Esophagus squamous epithelium (tissue), 5 donors: ENCODE measurements around the gene ANO3. TPM values are rescaled to one million over a fixed set of nuclear protein-coding genes. Genes with fewer than 3 reads are reported as not detected.
A peak's percentile ranks its signal among the peaks of the same experiment; 100 is the strongest.

ENCODE experiments used
- DNase-seq: peaks from one replicate; lab custom pipeline; 2025; lab: John Stamatoyannopoulos, UW
- H3K27ac ChIP-seq, 4 donors: fragments of 200-600 bp; sonication (generic); one replicate each; pipeline ENCODE4 v1.5.1; 2016 to 2019; ENCODE audit warnings: mild to moderate bottlenecking in 1 of 4
- H3K27me3 ChIP-seq, 4 donors: fragments of 200-600 bp; sonication (generic); 1 replicate in 3 of 4; 2 replicates in 1 of 4; pipeline versions ENCODE4 v1.5.1 to v1.6.0; 2017 to 2021; ENCODE audit warnings: antibody characterized with exemption in 1 of 4
- H3K36me3 ChIP-seq, 3 donors: fragments of 200-600 bp; sonication (generic); one replicate each; pipeline ENCODE4 v1.5.1; 2016 to 2019
- H3K4me1 ChIP-seq, 3 donors: fragments of 200-600 bp; sonication (generic); one replicate each; pipeline ENCODE4 v1.5.1; 2017 to 2019
- H3K4me3 ChIP-seq, 4 donors: fragments of 200-600 bp; sonication (generic); 1 replicate in 3 of 4; 2 replicates in 1 of 4; pipeline ENCODE4 v1.5.1; 2016 to 2019; ENCODE audit warnings: mild to moderate bottlenecking in 2 of 4, moderate library complexity in 1 of 4
- H3K9me3 ChIP-seq, 3 donors: fragments of 200-600 bp; sonication (generic); one replicate each; pipeline ENCODE4 v1.5.1; 2016 to 2019
- CTCF ChIP-seq, 6 experiments: fragments of 450-650 bp in 4 of 6; fragments of 200-600 bp in 2 of 6; sonication (generic) in 2 of 6; IDR thresholded peaks; one replicate each; pipeline ENCODE4 v1.5.1; 2016 to 2019; ENCODE audit warnings: antibody characterized with exemption in 6 of 6, mild to moderate bottlenecking in 4 of 6, moderate library complexity in 4 of 6
- POLR2A ChIP-seq, 4 donors: fragments of 450-650 bp; IDR thresholded peaks; one replicate each; pipeline ENCODE4 v1.6.1; 2017; ENCODE audit warnings: antibody characterized with exemption in 4 of 4, mild to moderate bottlenecking in 4 of 4, moderate library complexity in 3 of 4
- WGBS, 2 donors: methylation state at CpG; one replicate each; pipeline ENCODE4 v1.1.5; 2018; 5-methylcytosine and 5-hydroxymethylcytosine counted together
- intact Hi-C: fragments of 100-400 bp; cut with DNase I; formaldehyde crosslinking; loops from one replicate; pipeline ENCODE4 v1.15.0; 2022
- total RNA-seq, 4 donors: library from RNA; depleted of rRNA; stranded (reverse); fragments of >200 nt; gene quantifications; one replicate each; pipeline ENCODE4 v1.1.0, GENCODE V29; 2016
- donor health status: DM: yes; HTN: yes; CAD: no.

The ANO3 gene
- total RNA-seq, 4 donors from 2014 or later: not detected

- TF ChIP-seq POLR2A (IDR thresholded peaks at IDR 0.05) (no peak), CTCF (IDR thresholded peaks at IDR 0.05) (no peak)
- peaks cover 0 to 6% (median 0%) of the 10 kb centered on the region in 3 donors for H3K9me3 ChIP-seq
- H3K27me3 ChIP-seq: no peaks in the 10 kb centered on the region
- intact Hi-C loops: no loop called here
- H3K4me3 ChIP-seq: no peak overlapping the region
- H3K27ac ChIP-seq: no peak overlapping the region
- 22 to 35% methylated on average over 1 of the region's 1 CpG for WGBS, 2 donors
- H3K36me3 ChIP-seq: no peaks in the 10 kb centered on the region
- no peak for DNase-seq
- peaks cover 4 to 23% (median 6%) of the 10 kb centered on the region in 3 donors for H3K4me1 ChIP-seq
Observed at GRCh38 chr11:26618441-26618840, 286.5 kb downstream of the ANO3 start.

GRCh38 chr11:26620282-26621045 is 288.5 kb downstream of the ANO3 start:
- Histone ChIP-seq H3K4me3 (no peak overlapping the region), H3K27ac (peak overlapping the region in 3 of 4 donors; percentile 50 to 68 (median 67)), H3K4me1 (peaks cover 4 to 23% (median 6%) of the 10 kb centered on the region in 3 donors), H3K36me3 (no peaks in the 10 kb centered on the region), H3K9me3 (no peaks in the 10 kb centered on the region), H3K27me3 (no peaks in the 10 kb centered on the region)
- intact Hi-C loops: no loop called here
- TF ChIP-seq POLR2A (IDR thresholded peaks at IDR 0.05) (no peak), CTCF (IDR thresholded peaks at IDR 0.05) (no peak)
- 79 to 88% methylated on average over 1 of the region's 1 CpG for WGBS, 2 donors
- DNase-seq: no peak

GRCh38 chr11:26621132-26621531 is 289.2 kb downstream of the ANO3 start:
- Histone ChIP-seq H3K36me3 (no peaks in the 10 kb centered on the region), H3K9me3 (no peaks in the 10 kb centered on the region), H3K4me1 (peaks cover 4 to 23% (median 6%) of the 10 kb centered on the region in 3 donors), H3K4me3 (no peak overlapping the region), H3K27ac (peak overlapping the region in 3 of 4 donors; percentile 50 to 68 (median 67)), H3K27me3 (no peaks in the 10 kb centered on the region)
- intact Hi-C loops: no loop called here
- no peak for TF ChIP-seq CTCF (IDR thresholded peaks at IDR 0.05)
- no peak for TF ChIP-seq POLR2A (IDR thresholded peaks at IDR 0.05)
- no peak for DNase-seq

- intact Hi-C loops: no loop called here
- Histone ChIP-seq H3K27me3 (no peaks in the 10 kb centered on the region), H3K36me3 (no peaks in the 10 kb centered on the region), H3K27ac (no peak overlapping the region), H3K4me1 (peaks cover 4 to 23% (median 6%) of the 10 kb centered on the region in 3 donors), H3K9me3 (no peaks in the 10 kb centered on the region), H3K4me3 (no peak overlapping the region)
- TF ChIP-seq POLR2A (IDR thresholded peaks at IDR 0.05): no peak
- no peak for DNase-seq
- WGBS, 2 donors: 38 to 79% methylated on average over 2 of the region's 2 CpGs
Observed at GRCh38 chr11:26622181-26622580, 290.3 kb downstream of the ANO3 start.

- 55 to 58% methylated on average over 2 of the region's 2 CpGs for WGBS, 2 donors
- Histone ChIP-seq H3K9me3 (no peaks in the 10 kb centered on the region), H3K4me1 (peaks cover 4 to 23% (median 6%) of the 10 kb centered on the region in 3 donors), H3K4me3 (no peak overlapping the region), H3K27me3 (no peaks in the 10 kb centered on the region), H3K36me3 (no peaks in the 10 kb centered on the region), H3K27ac (no peak overlapping the region)
- no peak for DNase-seq
- intact Hi-C loops: no loop called here
- TF ChIP-seq POLR2A (IDR thresholded peaks at IDR 0.05): no peak
- TF ChIP-seq CTCF (IDR thresholded peaks at IDR 0.05): no peak
Observed at GRCh38 chr11:26623076-26623659, 291.2 kb downstream of the ANO3 start.
